AG09319 (cell line): ENCODE results near the gene PRKAG2.

Experiments used
- DNase-seq: peaks from one replicate; pipeline ENCODE4 v3.0.0-alpha.2; 2010; ENCODE audit warnings: low read depth; ENCODE audit errors: extremely low read depth
- TF ChIP-seq, protein P1 (sequence below): IDR thresholded peaks from 2 replicates; pipeline ENCODE4 v1.5.1; 2011; ENCODE audit warnings: low read depth, mild to moderate bottlenecking, inconsistent platforms, low read length, moderate library complexity

Gene PRKAG2

DNA sequence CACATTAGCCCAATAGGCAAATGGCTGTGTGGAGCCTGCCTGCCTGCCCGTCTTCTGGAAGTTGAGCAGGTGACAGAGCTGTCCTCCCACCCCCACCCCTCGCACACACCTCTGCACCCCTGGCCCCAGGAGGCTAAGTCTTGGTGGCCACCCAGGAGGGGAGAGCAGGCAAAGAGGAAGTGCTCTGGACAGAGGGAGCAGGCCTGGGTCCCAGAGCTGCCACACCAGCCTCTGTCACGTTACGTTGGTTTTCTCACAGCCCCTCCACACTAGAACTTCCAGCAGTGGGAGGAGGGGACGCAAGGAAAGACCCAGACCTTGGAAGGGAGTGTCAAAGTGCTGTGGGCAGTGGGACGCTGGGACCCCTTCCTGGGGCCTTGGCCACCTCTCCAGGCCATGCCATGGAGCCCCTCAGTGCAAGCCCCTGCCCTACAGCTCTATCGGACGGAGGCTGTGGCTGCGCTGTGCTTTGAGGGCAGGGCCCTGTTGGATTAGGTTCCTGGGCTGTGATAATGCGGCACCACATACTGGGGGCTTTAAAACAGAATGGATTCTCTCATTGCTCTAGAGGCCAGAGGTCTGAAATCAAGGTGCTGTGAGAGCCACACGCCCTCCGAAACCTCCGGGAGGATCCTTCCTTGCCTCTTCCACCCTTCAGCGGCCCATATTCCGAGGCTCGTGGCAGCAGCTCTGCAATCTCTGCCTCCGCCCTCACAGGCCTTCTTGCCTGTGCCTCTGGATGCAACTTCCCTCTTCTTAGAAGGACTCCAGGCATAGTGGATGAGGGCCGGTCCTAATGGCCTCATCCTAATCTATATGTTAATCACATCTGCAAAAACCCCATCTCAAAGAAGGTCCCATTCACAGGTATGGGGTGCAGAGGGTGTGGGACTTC is 9.9 kb downstream of the PRKAG2 start:
- TF ChIP-seq, protein P1, sequence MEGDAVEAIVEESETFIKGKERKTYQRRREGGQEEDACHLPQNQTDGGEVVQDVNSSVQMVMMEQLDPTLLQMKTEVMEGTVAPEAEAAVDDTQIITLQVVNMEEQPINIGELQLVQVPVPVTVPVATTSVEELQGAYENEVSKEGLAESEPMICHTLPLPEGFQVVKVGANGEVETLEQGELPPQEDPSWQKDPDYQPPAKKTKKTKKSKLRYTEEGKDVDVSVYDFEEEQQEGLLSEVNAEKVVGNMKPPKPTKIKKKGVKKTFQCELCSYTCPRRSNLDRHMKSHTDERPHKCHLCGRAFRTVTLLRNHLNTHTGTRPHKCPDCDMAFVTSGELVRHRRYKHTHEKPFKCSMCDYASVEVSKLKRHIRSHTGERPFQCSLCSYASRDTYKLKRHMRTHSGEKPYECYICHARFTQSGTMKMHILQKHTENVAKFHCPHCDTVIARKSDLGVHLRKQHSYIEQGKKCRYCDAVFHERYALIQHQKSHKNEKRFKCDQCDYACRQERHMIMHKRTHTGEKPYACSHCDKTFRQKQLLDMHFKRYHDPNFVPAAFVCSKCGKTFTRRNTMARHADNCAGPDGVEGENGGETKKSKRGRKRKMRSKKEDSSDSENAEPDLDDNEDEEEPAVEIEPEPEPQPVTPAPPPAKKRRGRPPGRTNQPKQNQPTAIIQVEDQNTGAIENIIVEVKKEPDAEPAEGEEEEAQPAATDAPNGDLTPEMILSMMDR, result no peak
- DNase-seq, result no peak

DNA sequence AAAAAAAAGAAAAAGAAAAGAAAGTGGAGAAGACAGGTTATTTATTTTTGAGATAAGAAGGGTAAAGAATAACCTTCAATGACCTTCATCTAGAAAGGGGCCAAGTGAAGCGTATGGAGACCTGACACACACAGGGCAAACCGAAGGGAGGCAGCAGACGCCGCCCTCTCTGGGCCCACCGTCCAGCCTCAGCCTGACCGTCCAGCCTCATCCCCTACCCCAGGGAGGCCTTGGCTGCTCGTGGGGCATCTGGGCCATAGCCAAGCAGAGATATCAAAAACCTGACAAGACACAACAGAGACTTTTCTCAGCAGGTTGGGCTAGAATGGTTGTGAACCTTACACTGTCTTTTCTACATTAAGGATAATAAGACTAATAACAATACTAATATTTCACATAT is 10.9 kb downstream of the PRKAG2 start:
- no peak for DNase-seq
- TF ChIP-seq, protein P1, result no peak

DNA sequence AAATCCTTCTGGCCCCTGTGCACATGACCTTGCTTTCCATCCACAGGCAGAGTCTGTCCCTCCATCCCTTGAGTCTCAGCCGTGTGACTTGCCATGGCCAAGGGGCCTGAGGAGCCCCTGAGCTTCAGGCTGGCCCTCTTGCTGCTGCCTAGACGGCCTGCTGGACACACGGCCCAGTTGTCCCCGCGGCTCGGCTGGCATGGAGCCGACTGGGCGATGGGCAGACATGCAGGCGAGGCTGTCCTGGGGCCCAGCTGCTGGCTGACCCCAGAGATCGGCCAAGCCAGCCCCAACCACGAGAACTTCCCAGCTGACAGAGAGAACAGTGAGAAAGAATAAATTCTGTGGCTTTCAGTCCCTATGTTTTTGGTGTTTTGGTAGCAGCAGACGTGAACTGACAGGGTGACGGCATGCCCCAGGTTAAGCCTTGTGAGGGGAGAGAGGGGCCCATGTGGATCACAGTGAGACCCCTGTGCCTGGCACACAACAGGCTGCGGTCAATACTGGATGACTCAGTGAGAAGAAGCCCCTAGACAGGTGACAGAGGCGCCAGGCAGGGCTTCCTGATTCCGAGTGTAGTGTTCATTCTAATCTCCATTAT is 11.7 kb downstream of the PRKAG2 start:
- TF ChIP-seq, protein P1, result no peak
- no peak for DNase-seq

DNA sequence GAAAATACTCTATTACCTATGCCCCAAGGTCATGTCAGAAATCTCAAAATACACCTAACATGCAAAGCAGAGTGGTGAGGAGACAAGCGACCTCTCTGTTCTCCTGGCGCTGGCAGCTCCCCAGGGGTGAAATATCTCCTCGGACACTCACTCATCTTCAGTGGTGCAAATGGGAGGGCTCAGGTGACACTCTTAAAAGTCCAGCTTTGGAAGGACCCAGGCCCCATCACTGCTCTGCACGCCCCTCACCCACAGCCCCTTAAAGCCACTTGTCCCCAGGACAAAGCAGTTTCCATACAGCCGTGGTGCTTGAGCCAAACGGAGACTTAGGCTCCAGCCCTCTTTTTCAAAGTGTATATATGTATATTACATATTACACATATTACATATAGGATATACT is 12.4 kb downstream of the PRKAG2 start:
- TF ChIP-seq, protein P1, result no peak
- DNase-seq, result no peak

DNA sequence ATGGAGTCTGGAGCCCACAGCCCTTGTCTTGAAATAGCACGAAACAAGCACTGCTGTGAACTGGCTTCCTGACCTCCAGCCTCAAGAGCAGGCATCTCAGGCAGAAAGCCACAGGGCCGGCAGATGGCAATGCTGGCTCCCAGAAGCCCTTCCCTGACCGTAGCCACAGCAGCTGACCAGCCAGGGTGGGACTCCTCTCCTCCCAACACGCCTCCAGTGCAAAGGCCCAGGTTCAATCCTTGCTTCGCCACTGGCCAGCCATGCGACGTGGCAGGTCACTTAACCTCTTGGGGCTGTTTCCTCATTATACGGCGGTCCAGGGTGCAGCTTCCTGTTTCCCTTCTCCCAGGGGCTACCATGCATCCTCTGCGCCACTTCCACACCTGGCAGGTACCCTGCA is 12.8 kb downstream of the PRKAG2 start:
- no peak for DNase-seq

DNA sequence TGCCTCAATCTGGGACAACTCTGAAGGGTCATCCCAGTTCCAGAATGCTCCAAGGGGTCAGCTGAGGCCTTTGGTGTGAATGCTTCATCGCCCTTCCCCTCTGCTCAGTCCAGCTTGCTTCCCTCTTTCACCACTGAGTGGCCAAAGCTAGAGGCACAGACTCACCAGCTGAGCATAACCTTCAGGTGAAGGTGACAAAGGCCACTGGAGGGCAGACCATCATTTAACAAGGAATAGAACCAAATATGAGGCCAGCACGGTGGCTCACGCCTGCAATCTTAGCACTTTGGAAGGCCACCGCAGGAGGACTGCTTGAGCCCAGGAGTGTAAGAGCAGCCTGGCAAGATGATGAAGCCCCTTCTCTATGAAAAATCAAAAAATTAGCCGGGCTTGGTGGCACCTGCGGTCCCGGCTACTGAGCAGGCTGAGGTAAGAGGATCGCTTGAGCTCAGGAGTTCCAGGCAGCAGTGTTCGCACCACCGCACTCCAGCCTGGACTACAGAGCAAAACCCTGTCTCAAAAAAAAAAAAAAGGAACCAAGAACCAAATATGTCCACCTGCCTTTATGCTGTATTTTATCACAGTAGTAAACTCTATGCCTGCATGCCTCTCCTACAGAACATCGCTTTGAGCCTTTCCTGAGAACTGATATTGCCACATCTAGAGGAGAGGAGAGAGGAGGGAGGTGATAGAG is 13.4 kb downstream of the PRKAG2 start:
- TF ChIP-seq, protein P1, result no peak
- no peak for DNase-seq

More for the DNA sequence above, 12.8 kb downstream of the PRKAG2 start:
- TF ChIP-seq, protein P1, result no peak
